K562 (cell line): ENCODE results near the gene SLC16A5. TPM values are rescaled to one million over a fixed set of nuclear protein-coding genes. Genes with fewer than 3 reads are reported as not detected.

ENCODE experiments used
- CBX3 ChIP-seq, 2 experiments: IDR thresholded peaks; 1 replicate in 1 of 2; 2 replicates in 1 of 2; pipeline ENCODE4 v1.6.1; 2012; ENCODE audit warnings: inconsistent platforms in 2 of 2, low read length in 2 of 2, borderline replicate concordance in 1 of 2, control low read depth in 1 of 2
- E2F3 ChIP-seq: fragments of 250-450 bp; sonication (Bioruptor Pico); IDR thresholded peaks from 2 replicates; pipeline ENCODE4 v1.4.0; 2020; ENCODE audit warnings: mild to moderate bottlenecking
- ELF2 ChIP-seq: fragments of 250-450 bp; sonication (Bioruptor Pico); IDR thresholded peaks from 2 replicates; pipeline ENCODE4 v1.5.0; 2021; ENCODE audit warnings: mild to moderate bottlenecking
- JUN ChIP-seq, 2 experiments: sonication (generic) in 1 of 2; formaldehyde crosslinking in 1 of 2; IDR thresholded peaks; 2 replicates each; pipeline versions ENCODE4 v1.6.1 to v1.8.0; 2012 to 2022; ENCODE audit warnings: borderline replicate concordance in 2 of 2, mild to moderate bottlenecking in 2 of 2, improper control_type of control experiment in 1 of 2, low read depth in 1 of 2, low read length in 1 of 2, missing genetic modification reagents in 1 of 2
- NRF1 ChIP-seq, 2 experiments: fragments of 450-650 bp; IDR thresholded peaks in 1 of 2; conservative IDR thresholded peaks in 1 of 2; 2 replicates each; pipeline ENCODE4 v1.6.1; 2014; ENCODE audit warnings: mild to moderate bottlenecking in 2 of 2
- POLR2A ChIP-seq: fragments of 450-650 bp; conservative IDR thresholded peaks from 2 replicates; pipeline ENCODE4 v1.6.1; 2016
- POLR2AphosphoS2 ChIP-seq: IDR thresholded peaks from 2 replicates; pipeline ENCODE4 v1.6.1; 2012; ENCODE audit warnings: low read length, improper control_type of control experiment
- PRPF4 ChIP-seq: fragments of 200-400 bp; formaldehyde crosslinking; IDR thresholded peaks from one replicate; pipeline ENCODE4 v1.6.1; 2017; ENCODE audit warnings: low read length, low read depth, mild to moderate bottlenecking; ENCODE audit not compliant: insufficient read depth, poor library complexity, severe bottlenecking
- RB1 ChIP-seq: fragments of 450-650 bp; IDR thresholded peaks from 2 replicates; pipeline ENCODE4 v1.6.1; 2017; ENCODE audit warnings: low read depth, mild to moderate bottlenecking
- TAF1 ChIP-seq: IDR thresholded peaks from 2 replicates; pipeline ENCODE4 v1.6.1; 2011; ENCODE audit warnings: mild to moderate bottlenecking, low read length, moderate library complexity; ENCODE audit not compliant: insufficient read depth, control insufficient read depth, severe bottlenecking; ENCODE audit errors: extremely low read depth
- ZFPM2 ChIP-seq: fragments of 250-450 bp; sonication (Bioruptor Pico); IDR thresholded peaks from 2 replicates; pipeline ENCODE4 v1.5.1; 2022; ENCODE audit warnings: mild to moderate bottlenecking
- ZNF644 ChIP-seq: fragments of 200-800 bp; sonication (Bioruptor generic); IDR thresholded peaks from 2 replicates; pipeline ENCODE4 v1.6.1; 2016; ENCODE audit warnings: low read depth, missing genetic modification characterization, missing compliant biosample characterization
- ZNF764 ChIP-seq: fragments of 250-450 bp; sonication (Bioruptor Pico); IDR thresholded peaks from 2 replicates; pipeline ENCODE4 v1.4.0; 2020; ENCODE audit warnings: low read depth, mild to moderate bottlenecking, moderate library complexity
- polyA plus RNA-seq, 8 experiments: library from polyadenylated mRNA; depleted of rRNA in 4 of 8; stranded (reverse) in 5 of 8; unstranded in 3 of 8; fragments of >200 nt; fragmentation: Nextera tagmentation in 2 of 8; fragmentation: Illumina TruSeq in 1 of 8; extraction: Ambion mirVana in 2 of 8; extraction: Trizol in 1 of 8; gene quantifications; 2 replicates each; pipeline versions ENCODE4 v1.2.1 to v1.2.3, GENCODE V29; 2011 to 2014; ENCODE audit warnings: inconsistent platforms in 1 of 8, missing spikeins in 1 of 8
- total RNA-seq, 7 experiments: library from RNA; depleted of rRNA in 6 of 7; stranded (reverse); fragments of >200 nt in 6 of 7; fragmentation: Illumina TruSeq in 2 of 7; extraction: Trizol in 2 of 7; gene quantifications; 2 replicates each; pipeline versions ENCODE4 v1.2.1 to v1.2.3, GENCODE V29; 2011 to 2021; ENCODE audit warnings: low replicate concordance in 1 of 7
- TF ChIP-seq, protein P1 (sequence below): fragments of 450-650 bp; IDR thresholded peaks from 2 replicates; pipeline ENCODE4 v1.6.1; 2017; ENCODE audit warnings: antibody characterized with exemption, mild to moderate bottlenecking
- TF ChIP-seq, protein P2 (sequence below), 3 experiments: IDR thresholded peaks in 2 of 3; conservative IDR thresholded peaks in 1 of 3; 2 replicates each; pipeline ENCODE4 v1.5.1; 2011 to 2012; ENCODE audit warnings: low read length in 3 of 3, mild to moderate bottlenecking in 3 of 3, control low read depth in 2 of 3, improper control_type of control experiment in 1 of 3, inconsistent platforms in 1 of 3, low read depth in 1 of 3, mixed read lengths in 1 of 3, moderate library complexity in 1 of 3; ENCODE audit not compliant: insufficient read depth in 2 of 3
- TF ChIP-seq, protein P3 (sequence below), 2 experiments: fragments of 450-650 bp; conservative IDR thresholded peaks; 2 replicates each; pipeline ENCODE4 v1.6.1; 2017; ENCODE audit warnings: mild to moderate bottlenecking in 2 of 2, moderate library complexity in 2 of 2
- TF ChIP-seq, protein P4 (sequence below): sonication (generic); formaldehyde crosslinking; IDR thresholded peaks from 2 replicates; pipeline ENCODE4 v1.8.0; 2023; ENCODE audit warnings: mild to moderate bottlenecking, missing genetic modification reagents

The SLC16A5 gene
- total and polyA plus RNA-seq, 9 of the 15 experiments (the other 6 are each of a cell fraction or from before 2014, with no cell fraction given): 0.06 to 2.6 (median 0.91) TPM

DNA sequence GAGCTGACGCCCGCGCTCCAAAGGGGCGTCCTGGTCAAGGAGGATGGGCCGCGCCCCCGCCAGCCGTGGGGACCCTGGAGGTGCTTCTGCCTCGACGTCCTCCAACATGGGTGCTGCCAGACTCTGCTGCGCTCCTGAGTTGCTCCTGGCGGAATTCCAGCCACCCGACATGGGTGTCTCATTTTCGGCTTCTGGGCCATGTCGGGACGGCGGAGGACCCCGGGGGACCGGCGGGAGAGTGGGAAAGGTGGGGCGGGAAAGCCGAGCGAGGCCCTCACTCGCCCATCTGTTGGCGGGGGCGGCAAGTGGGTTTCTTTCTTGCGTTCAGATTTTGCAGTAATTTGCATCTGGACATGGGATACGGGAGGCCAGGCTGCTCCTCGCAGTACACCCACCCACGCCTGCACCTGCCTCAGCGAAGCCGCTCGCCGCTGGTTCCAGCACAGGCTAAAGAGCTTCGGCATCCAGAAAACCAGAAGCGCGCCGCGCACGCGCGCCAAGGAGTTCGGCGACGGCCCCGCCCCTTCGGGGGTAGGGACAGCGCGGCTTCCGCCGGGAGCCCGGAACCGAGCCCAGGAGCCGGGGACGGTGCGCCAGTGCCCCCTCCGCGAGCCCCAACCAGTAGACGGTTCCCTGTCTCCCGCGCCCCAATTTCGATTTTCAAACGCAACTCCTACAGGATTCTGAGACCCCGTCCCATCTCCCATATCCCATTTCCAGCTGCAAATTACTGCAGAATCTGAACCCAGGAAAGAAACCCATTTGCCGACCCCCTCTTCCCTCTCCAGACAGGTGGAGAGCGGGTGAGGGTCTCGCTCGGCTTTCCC is 21.9 kb downstream of the SLC16A5 start, which contains the start of gene ARMC7 (continued):
- peak in 1 of 2 experiments; percentile 62; a peak in 1 of 3 replicates for TF ChIP-seq CBX3 (IDR thresholded peaks at IDR 0.05; ENCODE audit: borderline replicate concordance in 1 of 2, low read length in 2 of 2)
- TF ChIP-seq, protein P1, sequence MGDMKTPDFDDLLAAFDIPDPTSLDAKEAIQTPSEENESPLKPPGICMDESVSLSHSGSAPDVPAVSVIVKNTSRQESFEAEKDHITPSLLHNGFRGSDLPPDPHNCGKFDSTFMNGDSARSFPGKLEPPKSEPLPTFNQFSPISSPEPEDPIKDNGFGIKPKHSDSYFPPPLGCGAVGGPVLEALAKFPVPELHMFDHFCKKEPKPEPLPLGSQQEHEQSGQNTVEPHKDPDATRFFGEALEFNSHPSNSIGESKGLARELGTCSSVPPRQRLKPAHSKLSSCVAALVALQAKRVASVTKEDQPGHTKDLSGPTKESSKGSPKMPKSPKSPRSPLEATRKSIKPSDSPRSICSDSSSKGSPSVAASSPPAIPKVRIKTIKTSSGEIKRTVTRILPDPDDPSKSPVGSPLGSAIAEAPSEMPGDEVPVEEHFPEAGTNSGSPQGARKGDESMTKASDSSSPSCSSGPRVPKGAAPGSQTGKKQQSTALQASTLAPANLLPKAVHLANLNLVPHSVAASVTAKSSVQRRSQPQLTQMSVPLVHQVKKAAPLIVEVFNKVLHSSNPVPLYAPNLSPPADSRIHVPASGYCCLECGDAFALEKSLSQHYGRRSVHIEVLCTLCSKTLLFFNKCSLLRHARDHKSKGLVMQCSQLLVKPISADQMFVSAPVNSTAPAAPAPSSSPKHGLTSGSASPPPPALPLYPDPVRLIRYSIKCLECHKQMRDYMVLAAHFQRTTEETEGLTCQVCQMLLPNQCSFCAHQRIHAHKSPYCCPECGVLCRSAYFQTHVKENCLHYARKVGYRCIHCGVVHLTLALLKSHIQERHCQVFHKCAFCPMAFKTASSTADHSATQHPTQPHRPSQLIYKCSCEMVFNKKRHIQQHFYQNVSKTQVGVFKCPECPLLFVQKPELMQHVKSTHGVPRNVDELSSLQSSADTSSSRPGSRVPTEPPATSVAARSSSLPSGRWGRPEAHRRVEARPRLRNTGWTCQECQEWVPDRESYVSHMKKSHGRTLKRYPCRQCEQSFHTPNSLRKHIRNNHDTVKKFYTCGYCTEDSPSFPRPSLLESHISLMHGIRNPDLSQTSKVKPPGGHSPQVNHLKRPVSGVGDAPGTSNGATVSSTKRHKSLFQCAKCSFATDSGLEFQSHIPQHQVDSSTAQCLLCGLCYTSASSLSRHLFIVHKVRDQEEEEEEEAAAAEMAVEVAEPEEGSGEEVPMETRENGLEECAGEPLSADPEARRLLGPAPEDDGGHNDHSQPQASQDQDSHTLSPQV: no peak
- peak; percentile 73 for TF ChIP-seq TAF1
- TF ChIP-seq JUN (IDR thresholded peaks at IDR 0.05; ENCODE audit: borderline replicate concordance, low read depth, low read length): peak; percentile 42; the same call in 1 of the 2 replicates
- TF ChIP-seq JUN (CRISPR knock-in tag; IDR thresholded peaks at IDR 0.05; ENCODE audit: borderline replicate concordance): no peak
- TF ChIP-seq POLR2AphosphoS2: peak; percentile 38; the same call in 1 of the 2 replicates
- TF ChIP-seq ZFPM2: no peak
- TF ChIP-seq, protein P2, sequence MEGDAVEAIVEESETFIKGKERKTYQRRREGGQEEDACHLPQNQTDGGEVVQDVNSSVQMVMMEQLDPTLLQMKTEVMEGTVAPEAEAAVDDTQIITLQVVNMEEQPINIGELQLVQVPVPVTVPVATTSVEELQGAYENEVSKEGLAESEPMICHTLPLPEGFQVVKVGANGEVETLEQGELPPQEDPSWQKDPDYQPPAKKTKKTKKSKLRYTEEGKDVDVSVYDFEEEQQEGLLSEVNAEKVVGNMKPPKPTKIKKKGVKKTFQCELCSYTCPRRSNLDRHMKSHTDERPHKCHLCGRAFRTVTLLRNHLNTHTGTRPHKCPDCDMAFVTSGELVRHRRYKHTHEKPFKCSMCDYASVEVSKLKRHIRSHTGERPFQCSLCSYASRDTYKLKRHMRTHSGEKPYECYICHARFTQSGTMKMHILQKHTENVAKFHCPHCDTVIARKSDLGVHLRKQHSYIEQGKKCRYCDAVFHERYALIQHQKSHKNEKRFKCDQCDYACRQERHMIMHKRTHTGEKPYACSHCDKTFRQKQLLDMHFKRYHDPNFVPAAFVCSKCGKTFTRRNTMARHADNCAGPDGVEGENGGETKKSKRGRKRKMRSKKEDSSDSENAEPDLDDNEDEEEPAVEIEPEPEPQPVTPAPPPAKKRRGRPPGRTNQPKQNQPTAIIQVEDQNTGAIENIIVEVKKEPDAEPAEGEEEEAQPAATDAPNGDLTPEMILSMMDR (IDR thresholded peaks at IDR 0.05 in 2 of 3, conservative IDR thresholded peaks at IDR 0.05 in 1 of 3; ENCODE audit: insufficient read depth in 2 of 3, low read depth in 1 of 3, low read length in 3 of 3): peak in 1 of 3 experiments; percentile 24; a peak in 1 of 6 replicates
- TF ChIP-seq, protein P3, sequence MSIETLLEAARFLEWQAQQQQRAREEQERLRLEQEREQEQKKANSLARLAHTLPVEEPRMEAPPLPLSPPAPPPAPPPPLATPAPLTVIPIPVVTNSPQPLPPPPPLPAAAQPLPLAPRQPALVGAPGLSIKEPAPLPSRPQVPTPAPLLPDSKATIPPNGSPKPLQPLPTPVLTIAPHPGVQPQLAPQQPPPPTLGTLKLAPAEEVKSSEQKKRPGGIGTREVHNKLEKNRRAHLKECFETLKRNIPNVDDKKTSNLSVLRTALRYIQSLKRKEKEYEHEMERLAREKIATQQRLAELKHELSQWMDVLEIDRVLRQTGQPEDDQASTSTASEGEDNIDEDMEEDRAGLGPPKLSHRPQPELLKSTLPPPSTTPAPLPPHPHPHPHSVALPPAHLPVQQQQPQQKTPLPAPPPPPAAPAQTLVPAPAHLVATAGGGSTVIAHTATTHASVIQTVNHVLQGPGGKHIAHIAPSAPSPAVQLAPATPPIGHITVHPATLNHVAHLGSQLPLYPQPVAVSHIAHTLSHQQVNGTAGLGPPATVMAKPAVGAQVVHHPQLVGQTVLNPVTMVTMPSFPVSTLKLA (conservative IDR thresholded peaks at IDR 0.05): 0 out of 4 replicates have a peak, but pooled peaks of 1 of the 2 experiments have one; percentile 52
- no peak for TF ChIP-seq E2F3 (CRISPR knock-in tag)
- TF ChIP-seq NRF1 (conservative IDR thresholded peaks at IDR 0.05 in 1 of 2, IDR thresholded peaks at IDR 0.05 in 1 of 2): peak; percentile 96
- peak; percentile 79 for TF ChIP-seq POLR2A
- TF ChIP-seq, protein P4, sequence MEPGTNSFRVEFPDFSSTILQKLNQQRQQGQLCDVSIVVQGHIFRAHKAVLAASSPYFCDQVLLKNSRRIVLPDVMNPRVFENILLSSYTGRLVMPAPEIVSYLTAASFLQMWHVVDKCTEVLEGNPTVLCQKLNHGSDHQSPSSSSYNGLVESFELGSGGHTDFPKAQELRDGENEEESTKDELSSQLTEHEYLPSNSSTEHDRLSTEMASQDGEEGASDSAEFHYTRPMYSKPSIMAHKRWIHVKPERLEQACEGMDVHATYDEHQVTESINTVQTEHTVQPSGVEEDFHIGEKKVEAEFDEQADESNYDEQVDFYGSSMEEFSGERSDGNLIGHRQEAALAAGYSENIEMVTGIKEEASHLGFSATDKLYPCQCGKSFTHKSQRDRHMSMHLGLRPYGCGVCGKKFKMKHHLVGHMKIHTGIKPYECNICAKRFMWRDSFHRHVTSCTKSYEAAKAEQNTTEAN (CRISPR knock-in tag): no peak; the same call in 1 of the 2 replicates
- TF ChIP-seq RB1: peak; percentile 42; the same call in 1 of the 2 replicates
- 0 out of 2 replicates have a peak, but pooled peaks have one; percentile 61 for TF ChIP-seq ELF2
- no peak for TF ChIP-seq ZNF764
- no peak for TF ChIP-seq ZNF644 (tag)
- no peak for TF ChIP-seq PRPF4
